H54 (cell line): Measurements from ENCODE around the gene NGFR.

ENCODE experiments used
- DNase-seq: peaks from one replicate; pipeline ENCODE4 v3.0.0; 2011; ENCODE audit warnings: low spot score, mixed read lengths; ENCODE audit not compliant: insufficient read length
- FAIRE-seq: peaks from 3 replicates; lab custom pipeline; 2011; peaks lifted over from hg19 to GRCh38; lab: Jason Lieb, UNC
- POLR2A ChIP-seq: IDR thresholded peaks from 2 replicates; pipeline ENCODE4 v1.6.1; 2011; ENCODE audit warnings: low read depth, mild to moderate bottlenecking, low read length

NGFR gene

DNA sequence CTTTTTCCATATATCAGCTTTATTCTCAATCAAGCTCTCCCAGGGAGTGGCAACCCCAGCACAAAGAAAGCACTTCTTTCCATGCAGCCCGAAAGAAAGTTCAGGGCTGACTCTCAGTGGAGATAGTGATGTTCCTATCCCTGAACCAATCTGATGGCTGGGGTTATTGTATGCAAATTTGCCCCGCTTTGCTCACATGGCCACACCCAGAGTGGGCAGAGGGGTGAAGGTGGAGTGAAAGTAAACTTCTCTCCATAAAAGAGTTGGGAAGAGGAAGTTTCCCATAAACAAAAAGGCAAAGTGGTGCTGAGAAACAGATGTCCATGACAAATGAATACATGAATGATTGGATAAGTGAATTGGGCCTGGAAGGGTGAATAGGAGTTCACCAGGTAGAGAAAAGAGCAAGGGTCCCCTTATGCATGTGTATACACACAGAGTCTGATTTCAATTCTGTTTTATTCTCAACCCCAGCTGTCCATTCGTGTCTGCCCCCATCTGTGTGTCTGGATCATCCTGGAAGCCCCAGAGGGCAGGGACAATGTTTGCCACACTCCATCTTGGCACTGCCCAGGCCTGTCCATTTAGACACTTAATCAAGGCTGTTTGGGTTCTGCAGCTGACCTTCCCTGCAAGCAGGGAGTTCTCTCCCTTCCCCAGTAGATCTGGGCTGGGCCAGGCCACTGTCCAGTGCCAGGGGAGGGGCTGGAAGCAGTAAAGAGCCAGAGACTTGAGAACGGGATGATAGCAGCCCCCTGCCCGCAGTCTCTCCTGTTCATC, 14.1 kb upstream of the NGFR start:
- FAIRE-seq = no peak
- no peak for DNase-seq
- TF ChIP-seq POLR2A = no peak

DNA sequence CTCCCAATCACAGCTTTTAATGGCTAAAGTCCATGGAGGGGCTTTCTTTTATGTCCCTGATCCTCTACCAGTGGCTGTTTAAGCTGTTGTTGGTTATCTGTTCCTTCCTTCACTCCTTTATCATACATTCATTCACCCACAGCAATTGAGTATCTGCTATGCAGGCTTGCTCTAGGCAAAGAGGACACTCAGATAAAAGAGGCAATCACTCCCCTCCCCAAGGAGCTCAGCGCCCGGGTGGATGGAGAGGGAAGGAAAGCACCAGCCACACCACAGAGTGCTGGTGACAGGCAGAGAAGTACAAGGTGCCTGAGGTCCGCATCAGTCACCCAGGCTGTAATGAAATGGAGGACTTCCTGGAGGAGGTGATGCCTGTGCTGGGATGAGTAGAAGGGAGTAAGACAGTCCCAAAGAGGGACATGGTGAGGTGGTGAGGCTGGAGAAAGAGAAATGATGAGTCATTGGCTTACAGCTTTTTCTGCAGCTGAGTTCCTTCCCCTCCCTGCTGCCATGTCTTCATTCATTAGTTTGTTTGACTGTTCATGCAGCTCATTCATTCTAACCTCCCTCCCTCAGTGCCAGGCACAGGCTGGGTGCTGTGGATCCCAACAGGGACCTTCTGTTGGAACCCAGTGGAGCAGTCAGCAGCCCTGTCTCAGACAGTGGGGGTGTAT, 12.8 kb upstream of the NGFR start:
- FAIRE-seq (no peak), DNase-seq (peak; percentile 74)
- TF ChIP-seq POLR2A = no peak

DNA sequence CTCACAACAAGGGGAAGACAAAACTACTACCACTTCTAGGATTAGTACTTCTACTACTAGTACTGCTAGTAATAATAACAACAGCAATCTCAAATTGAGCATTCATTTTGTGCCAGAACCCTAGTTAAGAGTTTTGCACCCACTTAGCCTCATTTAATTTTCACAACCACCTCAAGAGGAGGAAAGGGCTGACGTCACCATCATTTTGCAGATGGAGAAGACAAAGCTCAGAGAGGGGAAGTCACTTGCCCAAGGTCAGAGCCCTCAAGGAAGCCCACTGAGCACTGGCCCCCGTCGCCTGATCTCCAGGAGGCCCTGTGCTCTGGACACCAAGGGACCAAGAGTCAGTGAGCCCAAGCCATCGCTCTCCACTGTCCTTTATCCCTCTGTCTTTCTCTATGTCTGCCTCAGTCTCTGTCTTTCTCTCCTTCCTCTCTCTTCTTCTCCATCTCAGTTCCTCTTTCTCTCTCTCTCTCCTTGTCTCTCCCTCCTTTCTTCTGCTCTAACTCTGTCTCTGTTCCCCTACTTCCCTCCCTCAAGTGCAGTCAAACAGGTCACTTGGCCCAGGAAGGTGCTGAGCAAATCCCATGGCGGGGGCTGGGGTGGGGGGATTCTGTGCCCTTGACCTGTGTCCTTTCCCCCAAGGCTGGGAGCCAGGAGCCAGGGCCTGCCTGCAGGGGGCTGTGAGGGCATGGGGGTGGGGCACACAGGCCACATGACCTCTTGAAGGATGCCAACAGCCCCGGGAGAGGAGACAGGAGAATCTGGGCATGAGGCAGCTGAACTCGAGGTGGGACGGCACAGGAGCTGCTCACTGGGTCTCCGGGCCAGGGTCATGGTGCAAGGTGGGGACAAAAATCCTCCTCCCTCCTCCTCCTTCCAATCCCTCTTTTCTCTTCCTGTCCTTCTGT, 11.2 kb upstream of the NGFR start:
- TF ChIP-seq POLR2A = no peak
- no peak for DNase-seq
- FAIRE-seq = no peak

DNA sequence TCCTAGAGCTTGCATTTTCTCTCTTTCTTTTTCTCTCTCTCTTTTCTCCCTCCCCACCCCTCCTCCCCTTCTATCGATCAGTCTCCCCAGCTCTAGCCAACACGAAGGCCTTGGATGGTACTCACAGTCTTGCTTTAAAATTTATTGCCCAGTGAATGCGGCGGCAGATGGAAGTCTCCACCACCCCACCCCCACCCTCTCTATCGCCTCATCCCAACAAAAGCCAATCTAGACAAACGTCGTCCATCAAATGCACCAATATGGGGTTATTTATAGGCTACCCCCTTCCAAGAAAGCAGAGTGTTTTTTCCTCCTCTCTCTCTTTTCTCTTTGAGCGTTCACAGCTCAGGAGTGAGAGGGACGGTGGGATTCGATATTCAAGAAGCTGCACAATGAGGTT, 10.5 kb upstream of the NGFR start:
- FAIRE-seq (no peak), DNase-seq (no peak)
- no peak for TF ChIP-seq POLR2A

DNA sequence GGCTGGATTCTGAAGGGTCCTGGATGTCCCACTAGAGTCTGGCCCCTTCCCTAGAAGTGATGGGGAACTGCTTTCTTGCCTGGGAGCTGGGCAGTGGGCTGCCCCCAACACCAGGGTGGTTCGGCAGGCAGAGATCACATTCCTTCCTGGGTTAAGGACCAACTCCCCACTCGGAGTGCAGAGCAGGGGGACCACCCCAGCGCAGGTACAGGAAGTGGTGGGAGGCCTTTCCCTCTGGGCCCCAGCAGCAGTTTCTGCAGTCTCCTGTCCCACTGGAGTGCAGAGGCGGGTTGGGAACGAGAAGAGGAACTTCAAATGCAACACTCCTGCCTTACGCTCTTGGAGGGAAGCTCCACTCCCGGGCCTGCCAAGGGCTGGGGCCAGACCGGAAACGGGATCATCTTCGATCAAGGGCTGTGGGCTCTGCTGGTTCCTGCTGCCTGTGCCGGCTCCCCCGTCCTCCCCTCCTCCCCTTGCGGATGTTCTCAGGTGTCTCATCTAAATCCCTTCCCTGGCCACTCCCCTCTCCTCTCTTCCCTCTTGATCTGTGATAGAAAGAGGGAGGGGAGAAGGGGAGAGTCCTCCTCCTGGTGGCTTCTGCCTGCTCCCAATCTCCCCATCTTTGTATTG, 9.0 kb upstream of the NGFR start:
- no peak for TF ChIP-seq POLR2A
- DNase-seq = no peak
- FAIRE-seq = no peak

DNA sequence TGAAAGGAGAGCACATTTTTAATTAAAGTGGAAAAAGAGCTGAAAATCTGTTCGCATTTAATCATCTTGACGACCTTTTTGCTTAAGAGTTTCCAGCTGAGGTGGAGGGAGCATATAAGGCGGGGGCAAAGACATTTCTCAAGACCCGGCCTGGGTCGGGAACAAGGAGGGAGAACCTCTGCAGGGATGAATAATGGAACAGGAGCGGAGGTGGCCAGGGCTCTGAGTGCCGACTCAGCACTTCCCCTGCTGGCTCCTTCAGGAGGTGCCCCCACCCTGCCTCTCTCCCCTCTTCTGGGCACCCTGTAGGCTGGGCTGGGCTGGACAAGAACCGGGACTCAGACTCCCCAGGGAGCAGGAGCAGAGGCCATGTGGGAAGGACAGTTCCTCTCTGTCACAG, 7.9 kb upstream of the NGFR start:
- no peak for TF ChIP-seq POLR2A
- no peak for DNase-seq
- FAIRE-seq = no peak

DNA sequence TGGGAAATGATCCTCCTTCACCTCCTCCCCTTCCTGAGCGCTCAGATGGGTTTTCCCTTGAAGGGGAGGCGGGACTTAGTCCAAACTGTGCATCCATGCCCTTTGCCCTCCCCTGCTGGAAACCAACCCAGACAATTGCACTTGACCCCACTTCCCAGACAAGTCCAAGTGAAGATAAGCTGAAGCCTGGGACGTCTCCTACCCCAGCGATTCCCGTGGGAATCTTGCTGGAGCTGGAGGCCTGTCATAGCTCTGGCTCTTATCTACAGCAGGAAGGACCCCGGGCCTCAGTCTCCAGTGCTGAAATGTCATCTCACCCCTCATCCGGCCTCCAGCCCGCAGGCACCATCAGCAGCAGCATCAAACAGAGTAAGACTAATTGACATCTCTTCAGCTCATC, 6.5 kb upstream of the NGFR start:
- TF ChIP-seq POLR2A = no peak
- DNase-seq (no peak), FAIRE-seq (no peak)

DNA sequence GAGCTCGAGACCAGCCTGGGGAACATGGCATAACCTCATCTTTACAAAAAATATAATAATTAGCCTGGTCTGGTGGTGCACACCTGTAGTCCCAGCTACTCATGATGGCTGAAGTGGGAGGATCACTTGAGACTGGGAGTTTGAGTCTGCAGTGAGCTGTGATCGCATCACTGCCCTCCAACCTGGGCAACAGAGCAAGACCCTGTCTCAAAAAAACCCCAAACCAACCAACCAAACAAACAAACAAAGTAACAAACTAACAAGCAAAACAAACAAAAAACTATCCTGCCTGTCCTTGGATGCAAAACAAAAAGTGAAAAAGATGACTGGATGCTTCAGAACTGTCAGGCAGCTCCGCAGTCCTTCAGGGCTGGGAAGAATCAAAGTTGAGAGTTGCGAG, 5.7 kb upstream of the NGFR start:
- no peak for TF ChIP-seq POLR2A
- DNase-seq = no peak
- FAIRE-seq = no peak

DNA sequence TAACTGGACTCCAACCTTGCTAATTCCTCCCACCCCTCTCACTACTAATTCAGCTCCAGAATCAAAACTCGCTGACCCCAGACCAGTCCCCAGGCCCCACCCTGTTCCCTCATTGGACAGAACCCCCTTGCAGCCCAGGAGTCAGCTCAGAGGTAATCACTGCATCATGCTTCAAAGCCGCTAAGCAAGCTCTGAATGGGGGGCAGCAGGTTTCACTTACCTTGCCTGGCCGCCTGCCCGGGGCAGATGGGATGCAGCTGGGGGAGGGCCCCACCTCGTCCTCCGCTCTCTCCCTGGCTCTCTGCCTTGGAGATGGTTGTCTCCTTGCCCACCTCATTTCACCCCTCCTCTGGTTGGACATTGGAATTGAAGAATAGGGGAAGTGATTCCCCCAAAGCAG, 4.8 kb upstream of the NGFR start:
- FAIRE-seq (no peak), DNase-seq (no peak)
- no peak for TF ChIP-seq POLR2A

DNA sequence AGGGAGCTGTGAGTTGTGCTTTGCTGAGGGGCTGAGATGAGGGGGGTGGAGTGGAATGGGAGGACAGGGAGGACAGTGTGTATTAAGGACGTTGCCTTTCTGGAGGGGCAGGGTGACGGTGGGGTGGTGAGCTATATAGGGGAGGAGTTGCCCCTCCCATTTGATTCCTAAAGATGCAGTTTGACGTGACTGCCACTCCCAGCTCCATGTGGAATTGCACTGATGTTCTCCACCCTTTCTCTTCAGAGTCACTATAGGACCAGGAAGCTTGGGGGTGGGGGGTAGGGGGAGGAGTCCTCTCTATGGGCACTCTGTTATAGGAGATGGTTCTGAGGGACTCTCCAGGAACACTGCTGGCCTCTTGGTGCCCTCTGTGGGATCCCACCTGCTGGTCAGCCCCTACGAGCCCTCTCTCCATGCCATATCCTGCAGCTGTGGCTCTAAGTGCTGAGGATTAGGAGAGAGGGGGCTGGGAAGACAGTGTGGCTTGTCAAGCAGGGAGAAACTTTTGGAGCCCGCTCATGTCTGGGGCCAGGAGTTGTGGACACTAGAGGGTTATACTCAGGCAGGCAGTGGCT, 3.8 kb upstream of the NGFR start:
- no peak for FAIRE-seq
- no peak for DNase-seq
- TF ChIP-seq POLR2A = no peak

DNA sequence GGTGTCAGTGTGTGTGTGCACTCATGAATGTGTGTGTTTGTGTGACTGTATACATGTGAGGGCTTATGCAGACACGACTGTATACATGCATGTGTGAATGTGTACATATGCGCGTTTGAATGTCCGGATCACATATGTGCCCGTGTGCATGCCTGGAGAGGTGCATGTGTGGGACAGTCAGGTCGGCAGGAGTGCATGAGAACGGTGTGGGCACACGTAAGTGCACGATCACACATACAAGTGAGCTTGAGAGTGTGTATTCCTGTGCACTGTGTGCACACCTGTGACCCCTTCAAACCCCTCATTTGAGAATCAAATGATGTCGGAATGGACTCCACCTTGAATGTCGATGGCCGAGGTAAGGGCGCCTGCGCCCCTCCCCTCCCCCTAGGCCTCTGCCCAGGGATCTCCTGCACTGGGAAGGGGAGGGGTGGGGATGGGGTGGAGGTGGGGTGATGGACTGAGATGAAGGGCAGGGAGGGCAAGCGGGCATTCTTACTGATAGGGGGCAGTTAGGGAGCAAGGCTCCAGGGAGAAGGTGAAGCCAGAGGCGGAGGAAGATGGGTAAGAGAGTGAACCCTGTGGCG, 601 bp upstream of the NGFR start:
- no peak for TF ChIP-seq POLR2A
- FAIRE-seq (no peak), DNase-seq (no peak)

DNA sequence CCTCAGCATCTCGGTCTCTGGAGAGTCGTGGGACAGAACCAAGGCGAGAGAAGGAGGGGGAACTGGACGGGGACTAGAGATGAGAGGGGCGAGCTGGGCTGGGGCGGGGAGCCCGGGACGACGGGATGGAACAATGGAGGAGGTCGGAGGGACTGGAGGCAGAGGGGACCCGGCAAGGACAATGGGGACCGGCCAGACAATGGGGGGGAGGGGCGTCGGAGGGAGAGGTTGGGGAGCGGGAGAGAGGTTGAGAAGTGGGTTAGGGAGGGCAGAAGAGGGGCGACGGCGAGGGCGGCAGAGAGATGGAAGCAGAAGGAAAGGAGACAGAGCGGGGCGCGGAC, 719 bp downstream of the NGFR start:
- FAIRE-seq = no peak
- no peak for DNase-seq
- no peak for TF ChIP-seq POLR2A

DNA sequence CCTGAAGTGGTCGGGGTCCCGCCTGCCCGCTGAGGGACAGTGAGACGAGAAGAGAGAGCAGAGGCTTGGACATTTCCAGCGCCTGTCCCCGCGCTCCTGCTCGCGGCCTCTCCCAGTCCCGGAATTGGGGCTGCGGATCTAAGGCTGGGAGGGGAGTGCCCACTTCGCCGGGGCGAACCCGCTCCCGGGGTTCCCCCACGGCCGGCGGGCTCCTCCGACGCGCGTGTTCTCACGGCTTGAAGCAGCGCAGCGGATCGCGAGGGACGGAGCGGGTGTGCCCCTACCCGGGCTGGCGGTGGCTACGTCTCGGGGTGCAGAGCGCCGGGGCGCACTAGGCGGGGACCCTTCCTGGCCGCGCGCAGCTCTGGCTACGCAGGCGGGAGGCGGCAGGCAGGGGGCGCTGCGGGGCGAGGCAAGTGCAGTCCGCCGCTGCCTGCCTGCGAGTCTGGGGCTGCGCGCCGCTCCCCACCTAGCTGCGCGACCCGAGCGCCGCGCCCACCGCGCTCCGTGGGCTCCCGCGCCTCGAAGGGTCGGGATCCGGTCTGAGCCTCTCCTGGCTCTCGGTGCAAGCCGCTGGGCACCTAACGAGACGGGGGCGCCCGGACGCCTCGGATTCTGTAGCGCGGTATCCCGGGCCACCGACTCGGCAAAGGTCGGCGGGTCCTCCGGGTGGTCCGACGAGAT, 1.2 kb downstream of the NGFR start:
- FAIRE-seq (no peak), DNase-seq (no peak)
- no peak for TF ChIP-seq POLR2A

DNA sequence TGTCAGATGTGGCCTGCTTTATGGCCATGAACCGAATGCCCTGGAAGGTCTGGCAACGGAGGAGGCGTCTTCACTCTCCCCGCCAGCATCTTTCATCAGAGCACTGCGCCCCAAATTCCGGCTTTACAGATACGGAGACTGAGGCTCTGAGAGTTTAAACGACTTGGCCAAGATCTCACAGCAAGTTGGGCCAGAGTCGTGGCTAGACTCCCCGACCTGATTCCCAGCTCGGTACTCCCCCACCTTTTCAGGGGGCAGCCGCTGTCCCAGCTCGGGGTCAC, 1.7 kb downstream of the NGFR start:
- no peak for TF ChIP-seq POLR2A
- FAIRE-seq (no peak), DNase-seq (no peak)
